RWPE2 (cell line): Measurements from ENCODE around the gene DLST.

Experiments
- ATAC-seq: fragments of 200-7000 bp; cut with Tn5 transposase; 3 replicates; pipeline ENCODE4 v1.9.1; 2021; ENCODE audit warnings: low read depth
- DNase-seq: peaks from one replicate; pipeline ENCODE4 v3.0.0-alpha.2; 2020; ENCODE audit warnings: low spot score
- H3K27ac ChIP-seq: fragments of 450-650 bp; 2 replicates; pipeline ENCODE4 v1.5.1; 2017; ENCODE audit warnings: mild to moderate bottlenecking; ENCODE audit not compliant: poor library complexity, severe bottlenecking
- H3K27me3 ChIP-seq: fragments of 250-450 bp; sonication (Bioruptor Pico); 2 replicates; pipeline ENCODE4 v1.5.1; 2021; ENCODE audit warnings: mild to moderate bottlenecking, moderate library complexity; ENCODE audit not compliant: insufficient read depth, poor library complexity, severe bottlenecking
- H3K36me3 ChIP-seq: fragments of 250-450 bp; sonication (Bioruptor Pico); 2 replicates; pipeline ENCODE4 v1.5.1; 2020; ENCODE audit warnings: low read depth, mild to moderate bottlenecking, moderate library complexity
- H3K4me1 ChIP-seq: fragments of 250-450 bp; sonication (Bioruptor Pico); 2 replicates; pipeline ENCODE4 v1.5.1; 2021; ENCODE audit warnings: mild to moderate bottlenecking, moderate library complexity; ENCODE audit not compliant: insufficient read depth, poor library complexity, severe bottlenecking
- H3K4me3 ChIP-seq: fragments of 250-450 bp; sonication (Bioruptor Pico); 2 replicates; pipeline ENCODE4 v1.5.1; 2021; ENCODE audit warnings: mild to moderate bottlenecking, moderate library complexity; ENCODE audit not compliant: severe bottlenecking
- H3K9me3 ChIP-seq: fragments of 250-450 bp; sonication (Bioruptor Pico); 2 replicates; pipeline ENCODE4 v1.5.1; 2021; ENCODE audit warnings: mild to moderate bottlenecking, moderate library complexity; ENCODE audit not compliant: severe bottlenecking
- TF ChIP-seq, protein P1 (sequence below): fragments of 450-650 bp; IDR thresholded peaks from one replicate; pipeline ENCODE4 v1.5.1; 2017; ENCODE audit warnings: mild to moderate bottlenecking, moderate library complexity; ENCODE audit not compliant: poor library complexity, severe bottlenecking

Gene DLST

DNA sequence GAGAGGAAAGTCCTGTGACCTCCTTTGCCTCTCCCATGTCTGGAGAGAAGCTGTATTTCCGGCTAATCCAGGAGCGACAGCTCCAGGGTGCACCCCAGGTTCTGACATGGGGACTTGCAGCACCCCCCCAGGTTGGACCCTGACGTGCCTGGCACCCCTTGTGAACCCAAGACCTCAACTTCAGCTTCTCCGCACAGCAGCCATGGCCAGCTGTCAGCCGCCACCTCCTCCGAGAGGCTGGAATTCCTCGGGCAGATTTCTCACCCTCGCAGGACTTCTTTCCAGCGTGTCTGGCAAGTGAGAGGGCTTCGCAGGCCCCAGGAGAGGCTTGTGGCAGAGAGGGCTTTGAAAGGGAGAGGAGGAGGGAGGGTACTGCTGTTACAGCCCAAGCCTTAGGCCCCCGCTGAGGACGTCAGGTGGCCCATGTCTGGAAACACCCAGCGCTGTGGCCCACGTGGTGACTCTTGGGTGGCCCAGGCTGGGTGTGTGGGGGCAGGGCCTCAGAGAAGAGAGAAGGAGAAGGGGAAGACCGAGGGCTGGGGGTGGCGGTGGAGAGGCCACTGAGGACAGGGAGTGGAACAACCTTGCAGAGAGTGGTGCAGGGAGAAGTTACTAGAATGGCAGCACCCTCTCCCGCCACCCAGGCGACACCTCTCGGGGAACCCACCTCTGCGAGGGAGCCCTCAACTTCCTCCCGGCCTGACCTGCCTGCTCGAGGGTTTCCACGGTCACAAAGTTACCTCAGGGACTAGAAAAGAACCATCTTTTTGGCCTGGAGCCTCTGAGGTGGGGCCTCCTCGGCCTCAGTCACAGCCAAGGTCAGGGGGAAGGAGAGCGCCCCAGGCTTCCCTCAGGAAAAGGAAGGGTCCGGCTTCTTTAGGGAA is 53.0 kb downstream of the DLST start:
- Histone ChIP-seq H3K9me3 (no peaks in the 10 kb centered on the region), H3K27ac (no peak overlapping the region), H3K27me3 (no peaks in the 10 kb centered on the region), H3K4me1 (peaks cover 2% of the 10 kb centered on the region), H3K36me3 (no peaks in the 10 kb centered on the region), H3K4me3 (no peak overlapping the region)
- TF ChIP-seq, protein P1, sequence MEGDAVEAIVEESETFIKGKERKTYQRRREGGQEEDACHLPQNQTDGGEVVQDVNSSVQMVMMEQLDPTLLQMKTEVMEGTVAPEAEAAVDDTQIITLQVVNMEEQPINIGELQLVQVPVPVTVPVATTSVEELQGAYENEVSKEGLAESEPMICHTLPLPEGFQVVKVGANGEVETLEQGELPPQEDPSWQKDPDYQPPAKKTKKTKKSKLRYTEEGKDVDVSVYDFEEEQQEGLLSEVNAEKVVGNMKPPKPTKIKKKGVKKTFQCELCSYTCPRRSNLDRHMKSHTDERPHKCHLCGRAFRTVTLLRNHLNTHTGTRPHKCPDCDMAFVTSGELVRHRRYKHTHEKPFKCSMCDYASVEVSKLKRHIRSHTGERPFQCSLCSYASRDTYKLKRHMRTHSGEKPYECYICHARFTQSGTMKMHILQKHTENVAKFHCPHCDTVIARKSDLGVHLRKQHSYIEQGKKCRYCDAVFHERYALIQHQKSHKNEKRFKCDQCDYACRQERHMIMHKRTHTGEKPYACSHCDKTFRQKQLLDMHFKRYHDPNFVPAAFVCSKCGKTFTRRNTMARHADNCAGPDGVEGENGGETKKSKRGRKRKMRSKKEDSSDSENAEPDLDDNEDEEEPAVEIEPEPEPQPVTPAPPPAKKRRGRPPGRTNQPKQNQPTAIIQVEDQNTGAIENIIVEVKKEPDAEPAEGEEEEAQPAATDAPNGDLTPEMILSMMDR, result no peak
- ATAC-seq, result no peak
- no peak for DNase-seq

DNA sequence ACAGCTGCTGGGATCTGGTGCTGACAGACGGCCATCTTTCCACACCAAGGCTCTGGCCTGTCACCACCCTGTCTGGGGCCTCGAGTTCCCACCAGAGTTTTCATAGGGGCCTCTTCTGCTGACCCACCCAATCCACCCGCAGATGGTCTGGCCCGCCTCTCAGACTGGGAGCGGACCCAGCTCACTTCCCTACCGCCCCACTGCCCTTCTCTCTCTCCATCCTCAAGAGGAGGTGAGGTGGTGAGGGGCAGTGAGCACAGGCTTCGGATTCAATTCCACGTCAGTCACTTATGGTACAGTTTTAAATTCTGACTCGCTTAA is 53.6 kb downstream of the DLST start:
- H3K4me1 ChIP-seq, result peaks cover 8% of the 10 kb centered on the region
- no peak overlapping the region for H3K27ac ChIP-seq
- TF ChIP-seq, protein P1, result no peak
- DNase-seq (no peak), ATAC-seq (no peak)
- H3K36me3 ChIP-seq, result no peaks in the 10 kb centered on the region
- no peaks in the 10 kb centered on the region for H3K9me3 ChIP-seq
- no peak overlapping the region for H3K4me3 ChIP-seq
- H3K27me3 ChIP-seq, result no peaks in the 10 kb centered on the region

DNA sequence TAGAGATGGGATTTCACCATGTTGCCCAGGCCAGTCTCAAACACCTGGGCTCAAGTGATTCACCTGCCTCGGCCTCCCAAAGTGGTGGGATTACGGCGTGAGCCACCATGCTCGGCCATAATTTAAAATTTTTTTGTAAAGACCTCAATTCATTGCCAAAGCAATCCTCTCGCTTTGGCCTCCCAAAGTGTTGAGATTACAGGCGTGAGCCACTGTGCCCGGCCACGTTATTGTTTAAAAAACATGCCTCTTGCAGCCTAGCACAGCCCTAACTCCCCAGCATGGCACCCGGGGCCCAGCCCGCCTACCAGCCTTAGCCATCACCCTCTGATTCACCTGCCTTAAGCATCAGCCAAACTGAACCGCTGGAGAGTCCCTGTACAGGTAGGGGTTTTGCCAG is 54.4 kb downstream of the DLST start:
- Histone ChIP-seq H3K27me3 (no peaks in the 10 kb centered on the region), H3K9me3 (no peaks in the 10 kb centered on the region), H3K27ac (no peak overlapping the region), H3K36me3 (no peaks in the 10 kb centered on the region), H3K4me3 (no peak overlapping the region), H3K4me1 (peaks cover 12% of the 10 kb centered on the region)
- ATAC-seq (no peak), DNase-seq (no peak)
- TF ChIP-seq, protein P1, result no peak

DNA sequence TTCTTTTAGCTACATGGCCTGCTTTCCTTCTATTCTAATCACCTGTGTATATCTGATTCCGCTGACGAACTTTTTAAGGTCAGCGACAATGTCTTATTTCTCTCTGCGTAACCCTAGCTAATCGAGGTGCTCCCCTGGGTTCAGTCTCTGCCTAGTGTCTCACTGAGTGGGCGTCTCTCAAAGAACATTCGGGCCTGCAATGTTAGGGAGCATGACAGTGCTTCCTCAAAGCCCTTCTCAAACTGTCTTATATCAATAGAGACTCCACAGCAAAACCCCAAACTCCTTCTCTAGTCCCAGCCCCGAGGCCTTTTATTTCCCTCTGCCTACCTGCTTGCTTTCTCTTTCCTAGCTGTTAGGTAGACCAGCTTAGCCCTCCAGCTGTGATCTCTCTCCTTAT is 55.0 kb downstream of the DLST start:
- Histone ChIP-seq H3K27me3 (no peaks in the 10 kb centered on the region), H3K4me3 (no peak overlapping the region), H3K4me1 (peaks cover 12% of the 10 kb centered on the region), H3K36me3 (no peaks in the 10 kb centered on the region; the same call in 1 of the 2 replicates), H3K27ac (no peak overlapping the region), H3K9me3 (no peaks in the 10 kb centered on the region)
- TF ChIP-seq, protein P1, result no peak
- ATAC-seq, result no peak
- no peak for DNase-seq

DNA sequence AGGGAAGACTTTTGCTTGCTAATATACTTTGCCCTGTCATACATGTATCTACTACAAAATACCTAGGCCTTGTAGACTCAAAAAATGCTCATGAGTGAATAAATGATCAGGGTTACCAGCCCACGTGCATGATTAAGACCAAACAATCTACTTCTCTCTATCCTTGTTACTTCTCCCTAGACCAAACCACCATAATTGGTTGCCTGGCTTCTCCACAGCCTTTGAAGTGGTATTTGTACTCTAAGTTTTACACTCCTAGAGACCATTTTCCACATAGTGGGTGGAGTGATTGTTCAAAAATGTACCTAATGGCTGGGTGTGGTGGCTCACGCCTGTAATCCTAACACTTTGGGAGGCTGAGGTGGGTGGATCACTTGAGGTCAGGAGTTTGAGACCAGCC is 55.5 kb downstream of the DLST start:
- DNase-seq (no peak), ATAC-seq (no peak)
- Histone ChIP-seq H3K4me1 (peaks cover 12% of the 10 kb centered on the region), H3K27ac (no peak overlapping the region), H3K4me3 (no peak overlapping the region), H3K9me3 (no peaks in the 10 kb centered on the region), H3K27me3 (no peaks in the 10 kb centered on the region), H3K36me3 (peaks cover 2% of the 10 kb centered on the region; the same call in 1 of the 2 replicates)
- TF ChIP-seq, protein P1, result no peak
